ENCODE measurements around the gene EEFSEC. TPM values are rescaled to one million over a fixed set of nuclear protein-coding genes. Genes with fewer than 3 reads are reported as not detected.

EEFSEC gene
- total RNA-seq, 1 experiment from 2014 or later = 9.5 TPM

GRCh38 chr3:128170866-128171516 is 17.7 kb downstream of the EEFSEC start:
- no peaks in the 10 kb centered on the region for H3K27me3 Mint-ChIP-seq (ENCODE audit: low read depth)
- Histone ChIP-seq H3K79me2 (ENCODE audit: insufficient read depth, low read length) (no peaks in the 10 kb centered on the region), H3K79me1 (ENCODE audit: insufficient read depth, low read depth, low read length, poor library complexity, severe bottlenecking) (no peaks in the 10 kb centered on the region), H4K8ac (replicated peaks; ENCODE audit: insufficient read length, low read depth, low read length) (no peak overlapping the region), H2BK15ac (ENCODE audit: low read depth, low read length) (no peak overlapping the region), H4K20me1 (ENCODE audit: control insufficient read depth, insufficient read depth, insufficient read length) (no peaks in the 10 kb centered on the region), H3K27ac (ENCODE audit: insufficient read length, low read depth, low read length) (no peak overlapping the region), H3K23ac (ENCODE audit: insufficient read length, low read depth, low read length) (no peak overlapping the region), H2AFZ (ENCODE audit: low read length) (no peak overlapping the region), H3K9me3 (ENCODE audit: control insufficient read depth, low read depth, low read length) (no peaks in the 10 kb centered on the region), H2AK5ac (ENCODE audit: insufficient read length, low read length) (no peak overlapping the region), H4K91ac (ENCODE audit: insufficient read length, low read depth, low read length) (no peak overlapping the region), H3K4me1 (ENCODE audit: insufficient read depth, low read length) (no peaks in the 10 kb centered on the region), H3K23me2 (ENCODE audit: insufficient read length, low read depth, low read length, poor library complexity, severe bottlenecking) (no peaks in the 10 kb centered on the region), H2BK5ac (ENCODE audit: insufficient read length, low read length) (no peak overlapping the region), H3K4ac (ENCODE audit: low read depth, low read length) (no peak overlapping the region), H3K14ac (ENCODE audit: insufficient read depth, low read length) (no peak overlapping the region), H2BK120ac (ENCODE audit: low read depth, low read length, poor library complexity, severe bottlenecking) (no peak overlapping the region), H4K5ac (ENCODE audit: insufficient read length, low read depth, low read length) (no peak overlapping the region), H3K4me2 (ENCODE audit: insufficient read depth, insufficient read length, low read length) (no peak overlapping the region), H2BK20ac (ENCODE audit: low read depth, low read length, poor library complexity, severe bottlenecking) (no peak overlapping the region), H2BK12ac (ENCODE audit: insufficient read length, low read depth, low read length) (no peak overlapping the region), H3K27me3 (ENCODE audit: insufficient read depth, low read length) (no peaks in the 10 kb centered on the region), H3K18ac (ENCODE audit: insufficient read length, low read depth, low read length) (no peak overlapping the region), H3K9ac (ENCODE audit: extremely low read depth, insufficient read length, low read length) (no peak overlapping the region), H3T11ph (ENCODE audit: low read length) (no peak overlapping the region), H3K56ac (ENCODE audit: insufficient read length, low read depth, low read length) (no peak overlapping the region)
- H3K9me3 Mint-ChIP-seq = no peaks in the 10 kb centered on the region; a peak in 1 of 5 replicates
- no peak overlapping the region for H3K27ac Mint-ChIP-seq
- H3K4me3 Mint-ChIP-seq = no peak overlapping the region
- no peaks in the 10 kb centered on the region; a peak in 1 of 7 replicates for H3K36me3 Mint-ChIP-seq (ENCODE audit: insufficient read depth in 1 of 3, low read depth in 3 of 3)
- H3K4me1 Mint-ChIP-seq = peaks cover 39 to 48% of the 10 kb centered on the region in 2 experiments
- DNase-seq = no peak
- TF ChIP-seq, protein P1, sequence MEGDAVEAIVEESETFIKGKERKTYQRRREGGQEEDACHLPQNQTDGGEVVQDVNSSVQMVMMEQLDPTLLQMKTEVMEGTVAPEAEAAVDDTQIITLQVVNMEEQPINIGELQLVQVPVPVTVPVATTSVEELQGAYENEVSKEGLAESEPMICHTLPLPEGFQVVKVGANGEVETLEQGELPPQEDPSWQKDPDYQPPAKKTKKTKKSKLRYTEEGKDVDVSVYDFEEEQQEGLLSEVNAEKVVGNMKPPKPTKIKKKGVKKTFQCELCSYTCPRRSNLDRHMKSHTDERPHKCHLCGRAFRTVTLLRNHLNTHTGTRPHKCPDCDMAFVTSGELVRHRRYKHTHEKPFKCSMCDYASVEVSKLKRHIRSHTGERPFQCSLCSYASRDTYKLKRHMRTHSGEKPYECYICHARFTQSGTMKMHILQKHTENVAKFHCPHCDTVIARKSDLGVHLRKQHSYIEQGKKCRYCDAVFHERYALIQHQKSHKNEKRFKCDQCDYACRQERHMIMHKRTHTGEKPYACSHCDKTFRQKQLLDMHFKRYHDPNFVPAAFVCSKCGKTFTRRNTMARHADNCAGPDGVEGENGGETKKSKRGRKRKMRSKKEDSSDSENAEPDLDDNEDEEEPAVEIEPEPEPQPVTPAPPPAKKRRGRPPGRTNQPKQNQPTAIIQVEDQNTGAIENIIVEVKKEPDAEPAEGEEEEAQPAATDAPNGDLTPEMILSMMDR (conservative IDR thresholded peaks at IDR 0.05) = peak; percentile 61
- no CpG with 5 or more reads among the region's 5 CpGs for WGBS (ENCODE audit: extremely low coverage, insufficient read length, low lambda C conversion rate)
